ENCODE data around the gene PGM3. TPM values are rescaled to one million over a fixed set of nuclear protein-coding genes. Genes with fewer than 3 reads are reported as not detected.
A peak's percentile ranks its signal among the peaks of the same experiment; 100 is the strongest.

Gene PGM3
- total RNA-seq, 8 experiments from 2014 or later = 26.8 to 67.6 (median 35.0) TPM

- no peak overlapping the region for H3K27ac ChIP-seq
These were observed 23.6 kb downstream of the PGM3 start for GRCh38 chr6:83169511-83169910.

GRCh38 chr6:83169106-83169505 is 24.0 kb downstream of the PGM3 start:
- in situ Hi-C loops (cut with MboI; ENCODE audit: low pct_unique_long_range_greater_than_20kb in 2 of 9, low sequenced_read_pairs in 9 of 9, unreplicated experiment in 9 of 9) = loop anchor here in 1 of 9 experiments (25.0 kb wide), 1 partner anchor 957 kb away; no protein-coding TSS in a partner anchor
- H3K4me1 ChIP-seq (replicated peaks in 1 of 2) = no peaks in the 10 kb centered on the region
- H3K4me3 ChIP-seq = no peak overlapping the region
- no peak overlapping the region for H3K27ac ChIP-seq
- ATAC-seq (replicated peaks in 6 of 8) = no peak

More at GRCh38 chr6:83169511-83169910, 23.6 kb downstream of the PGM3 start:
- no peak for ATAC-seq (replicated peaks in 6 of 8)
- no peak overlapping the region for H3K4me3 ChIP-seq
- H3K4me1 ChIP-seq (replicated peaks in 1 of 2) = no peaks in the 10 kb centered on the region
- in situ Hi-C loops (cut with MboI; ENCODE audit: low pct_unique_long_range_greater_than_20kb in 2 of 9, low sequenced_read_pairs in 9 of 9, unreplicated experiment in 9 of 9) = loop anchor here in 1 of 9 experiments (25.0 kb wide), 1 partner anchor 957 kb away; no protein-coding TSS in a partner anchor
- WGBS, 10 experiments = 86 to 100% (median 100%) methylated on average over 1 of the region's 1 CpG; no CpG with 5 or more reads in 4 of the 10 experiments

GRCh38 chr6:83168556-83168955 is 24.5 kb downstream of the PGM3 start:
- WGBS, 10 experiments = 67 to 100% (median 92%) methylated on average over 1 of the region's 1 CpG; no CpG with 5 or more reads in 4 of the 10 experiments

GRCh38 chr6:83167726-83168278 is 25.3 kb downstream of the PGM3 start:
- 74 to 100% (median 98%) methylated on average over 1 to 5 of the region's 5 CpGs; no CpG with 5 or more reads in 1 of the 10 experiments for WGBS, 10 experiments
- Histone ChIP-seq H3K27ac (no peak overlapping the region), H3K4me3 (no peak overlapping the region), H3K4me1 (replicated peaks in 1 of 2) (no peaks in the 10 kb centered on the region)
- in situ Hi-C loops (cut with MboI; ENCODE audit: low pct_unique_long_range_greater_than_20kb in 2 of 9, low sequenced_read_pairs in 9 of 9, unreplicated experiment in 9 of 9) = loop anchor here in 1 of 9 experiments (25.0 kb wide), 1 partner anchor 956 kb away; no protein-coding TSS in a partner anchor
- no peak for ATAC-seq (replicated peaks in 6 of 8)

More at GRCh38 chr6:83168556-83168955, 24.5 kb downstream of the PGM3 start:
- H3K4me1 ChIP-seq (replicated peaks in 1 of 2) = no peaks in the 10 kb centered on the region
- H3K27ac ChIP-seq = no peak overlapping the region
- ATAC-seq (replicated peaks in 6 of 8) = no peak
- in situ Hi-C loops (cut with MboI; ENCODE audit: low pct_unique_long_range_greater_than_20kb in 2 of 9, low sequenced_read_pairs in 9 of 9, unreplicated experiment in 9 of 9) = loop anchor here in 1 of 9 experiments (25.0 kb wide), 1 partner anchor 956 kb away; no protein-coding TSS in a partner anchor
- no peak overlapping the region for H3K4me3 ChIP-seq

- 60 to 100% (median 93%) methylated on average over 1 of the region's 1 CpG; no CpG with 5 or more reads in 4 of the 10 experiments for WGBS, 10 experiments
- Histone ChIP-seq H3K27ac (no peak overlapping the region), H3K4me1 (replicated peaks in 1 of 2) (no peaks in the 10 kb centered on the region), H3K4me3 (no peak overlapping the region)
- ATAC-seq (replicated peaks in 6 of 8) = no peak
- in situ Hi-C loops (cut with MboI; ENCODE audit: low pct_unique_long_range_greater_than_20kb in 2 of 9, low sequenced_read_pairs in 9 of 9, unreplicated experiment in 9 of 9) = loop anchor here in 1 of 9 experiments (25.0 kb wide), 1 partner anchor 948 kb away; no protein-coding TSS in a partner anchor
These were observed 32.9 kb downstream of the PGM3 start for GRCh38 chr6:83160167-83160566.

GRCh38 chr6:83155794-83156193 is 37.3 kb downstream of the PGM3 start:
- Histone ChIP-seq H3K4me3 (no peak overlapping the region), H3K27ac (no peak overlapping the region), H3K4me1 (replicated peaks in 1 of 2) (peaks cover 8 to 22% of the 10 kb centered on the region in 2 donors)
- 50 to 94% (median 73%) methylated on average over 1 to 2 of the region's 2 CpGs; no CpG with 5 or more reads in 2 of the 10 experiments for WGBS, 10 experiments
- no peak for ATAC-seq (replicated peaks in 6 of 8)
- in situ Hi-C loops (cut with MboI; ENCODE audit: low pct_unique_long_range_greater_than_20kb in 2 of 9, low sequenced_read_pairs in 9 of 9, unreplicated experiment in 9 of 9) = loop anchor here in 1 of 9 experiments (25.0 kb wide), 1 partner anchor 943 kb away; no protein-coding TSS in a partner anchor

- in situ Hi-C loops (cut with MboI; ENCODE audit: low pct_unique_long_range_greater_than_20kb in 2 of 9, low sequenced_read_pairs in 9 of 9, unreplicated experiment in 9 of 9) = loop anchor here in 1 of 9 experiments (25.0 kb wide), 1 partner anchor 942 kb away; no protein-coding TSS in a partner anchor
- peak in 5 of 8 experiments; percentile 55 to 80 (median 72) for ATAC-seq (replicated peaks in 6 of 8)
- Histone ChIP-seq H3K27ac (peak overlapping the region in 1 of 2 donors; percentile 56), H3K4me1 (replicated peaks in 1 of 2) (peaks cover 8 to 22% of the 10 kb centered on the region in 2 donors), H3K4me3 (no peak overlapping the region)
- 33 to 100% (median 61%) methylated on average over 1 to 4 of the region's 4 CpGs for WGBS, 10 experiments
These were observed 39.1 kb downstream of the PGM3 start for GRCh38 chr6:83153883-83154521.

GRCh38 chr6:83152913-83153312 is 40.2 kb downstream of the PGM3 start:
- peaks cover 8 to 22% of the 10 kb centered on the region in 2 donors for H3K4me1 ChIP-seq (replicated peaks in 1 of 2)
- H3K27ac ChIP-seq = no peak overlapping the region
- ATAC-seq (replicated peaks in 6 of 8) = peak in 3 of 8 experiments; percentile 18 to 36 (median 22)
- 71% methylated on average over 1 of the region's 1 CpG; no CpG with 5 or more reads in 8 of the 10 experiments for WGBS, 10 experiments
- H3K4me3 ChIP-seq = no peak overlapping the region
- in situ Hi-C loops (cut with MboI; ENCODE audit: low pct_unique_long_range_greater_than_20kb in 2 of 9, low sequenced_read_pairs in 9 of 9, unreplicated experiment in 9 of 9) = loop anchor here in 1 of 9 experiments (25.0 kb wide), 1 partner anchor 941 kb away; no protein-coding TSS in a partner anchor

GRCh38 chr6:83151114-83151513 is 42.0 kb downstream of the PGM3 start:
- in situ Hi-C loops (cut with MboI; ENCODE audit: low pct_unique_long_range_greater_than_20kb in 2 of 9, low sequenced_read_pairs in 9 of 9, unreplicated experiment in 9 of 9) = loop anchor here in 1 of 9 experiments (25.0 kb wide), 1 partner anchor 939 kb away; no protein-coding TSS in a partner anchor
- peak in 3 of 8 experiments; percentile 97 to 99 (median 99) for ATAC-seq (replicated peaks in 6 of 8)
- 0 to 100% (median 89%) methylated on average over 1 to 2 of the region's 2 CpGs for WGBS, 10 experiments
- Histone ChIP-seq H3K27ac (no peak overlapping the region), H3K4me1 (replicated peaks in 1 of 2) (peaks cover 8 to 22% of the 10 kb centered on the region in 2 donors), H3K4me3 (no peak overlapping the region)

- no peak for ATAC-seq (replicated peaks in 6 of 8)
- Histone ChIP-seq H3K4me1 (replicated peaks in 1 of 2) (no peaks in the 10 kb centered on the region), H3K4me3 (no peak overlapping the region), H3K27ac (no peak overlapping the region)
- in situ Hi-C loops (cut with MboI; ENCODE audit: low pct_unique_long_range_greater_than_20kb in 2 of 9, low sequenced_read_pairs in 9 of 9, unreplicated experiment in 9 of 9) = no loop called here
- WGBS, 10 experiments = 57 to 100% (median 86%) methylated on average over 1 to 3 of the region's 3 CpGs
These were observed 54.3 kb downstream of the PGM3 start for GRCh38 chr6:83138758-83139157.

GRCh38 chr6:83138118-83138722 is 54.8 kb downstream of the PGM3 start:
- no peaks in the 10 kb centered on the region for H3K4me1 ChIP-seq (replicated peaks in 1 of 2)
- WGBS, 10 experiments = 76 to 100% (median 96%) methylated on average over 1 to 5 of the region's 5 CpGs
- ATAC-seq (replicated peaks in 6 of 8) = no peak
- no peak overlapping the region for H3K4me3 ChIP-seq
- in situ Hi-C loops (cut with MboI; ENCODE audit: low pct_unique_long_range_greater_than_20kb in 2 of 9, low sequenced_read_pairs in 9 of 9, unreplicated experiment in 9 of 9) = no loop called here
- no peak overlapping the region for H3K27ac ChIP-seq

- no peak for ATAC-seq (replicated peaks in 6 of 8)
- 81 to 100% (median 91%) methylated on average over 2 to 3 of the region's 3 CpGs; no CpG with 5 or more reads in 2 of the 10 experiments for WGBS, 10 experiments
- Histone ChIP-seq H3K4me1 (replicated peaks in 1 of 2) (no peaks in the 10 kb centered on the region), H3K27ac (no peak overlapping the region), H3K4me3 (no peak overlapping the region)
- in situ Hi-C loops (cut with MboI; ENCODE audit: low pct_unique_long_range_greater_than_20kb in 2 of 9, low sequenced_read_pairs in 9 of 9, unreplicated experiment in 9 of 9) = no loop called here
These were observed 60.9 kb downstream of the PGM3 start for GRCh38 chr6:83132121-83132520.

GRCh38 chr6:83127976-83128375 is 65.1 kb downstream of the PGM3 start:
- no peaks in the 10 kb centered on the region for H3K4me1 ChIP-seq (replicated peaks in 1 of 2)
- in situ Hi-C loops (cut with MboI; ENCODE audit: low pct_unique_long_range_greater_than_20kb in 2 of 9, low sequenced_read_pairs in 9 of 9, unreplicated experiment in 9 of 9) = no loop called here
- ATAC-seq (replicated peaks in 6 of 8) = no peak
- WGBS, 10 experiments = 60 to 100% (median 92%) methylated on average over 1 to 2 of the region's 2 CpGs; no CpG with 5 or more reads in 2 of the 10 experiments
- no peak overlapping the region for H3K27ac ChIP-seq
- no peak overlapping the region for H3K4me3 ChIP-seq

Measured in motor neuron (in vitro differentiated cells).